SK-N-SH (cell line): Measurements from ENCODE around the gene ZC3H18. TPM values are rescaled to one million over a fixed set of nuclear protein-coding genes. Genes with fewer than 3 reads are reported as not detected.
A peak's percentile ranks its signal among the peaks of the same experiment; 100 is the strongest.

Experiments used
- CTCF ChIA-PET: fragments of 300-600, 350-600 bp; formaldehyde crosslinking; extraction: SDS; loops from one replicate; lab custom pipeline; 2021; lab: Yijun Ruan, JAX
- POLR2A ChIA-PET: fragments of 350-600 bp; sonication (Branson Sonifier 250); formaldehyde crosslinking; extraction: SDS; loops from one replicate; lab custom pipeline; 2020; ENCODE audit warnings: antibody characterized with exemption, inconsistent platforms; lab: Yijun Ruan, JAX
- DNase-seq: peaks from one replicate; pipeline ENCODE4 v3.0.0; 2012
- H2AFZ ChIP-seq: fragments of 200-600 bp; sonication (generic); 2 replicates; pipeline ENCODE4 v1.8.1; 2016; ENCODE audit warnings: antibody characterized with exemption, mild to moderate bottlenecking, low read depth
- H3F3A ChIP-seq: fragments of 200-600 bp; sonication (generic); replicated peaks from 2 replicates; pipeline ENCODE3; 2016; ENCODE audit warnings: antibody characterized with exemption, mild to moderate bottlenecking; ENCODE audit not compliant: insufficient read depth
- H3K27ac ChIP-seq, 2 experiments: fragments of 200-500 bp in 1 of 2; fragments of 200-600 bp in 1 of 2; sonication (Bioruptor generic) in 1 of 2; sonication (generic), shearing (Covaris generic) in 1 of 2; 2 replicates each; pipeline versions ENCODE4 v1.5.1 to v1.6.1; 2014 to 2016; ENCODE audit warnings: low read depth in 2 of 2, inconsistent platforms in 1 of 2, low read length in 1 of 2, mild to moderate bottlenecking in 1 of 2, mixed read lengths in 1 of 2
- H3K27me3 ChIP-seq: fragments of 200-600 bp; sonication (generic), shearing (Covaris generic); 2 replicates; pipeline ENCODE4 v1.6.1; 2016; ENCODE audit warnings: mixed run types; ENCODE audit not compliant: insufficient read depth
- H3K36me3 ChIP-seq, 2 experiments: fragments of 200-500 bp in 1 of 2; fragments of 200-600 bp in 1 of 2; sonication (Bioruptor generic) in 1 of 2; sonication (generic) in 1 of 2; replicated peaks in 1 of 2; 2 replicates each; pipeline versions ENCODE3 to v1.5.1; 2014 to 2016; ENCODE audit warnings: low read length in 1 of 2, mild to moderate bottlenecking in 1 of 2; ENCODE audit not compliant: insufficient read depth in 2 of 2, control insufficient read depth in 1 of 2
- H3K4me1 ChIP-seq, 2 experiments: fragments of 200-500 bp in 1 of 2; fragments of 200-600 bp in 1 of 2; sonication (Bioruptor generic) in 1 of 2; sonication (generic), shearing (Covaris generic) in 1 of 2; 2 replicates each; pipeline versions ENCODE4 v1.5.1 to v1.6.1; 2014 to 2016; ENCODE audit warnings: low read depth in 1 of 2, low read length in 1 of 2, mixed run types in 1 of 2; ENCODE audit not compliant: insufficient read depth in 2 of 2, control insufficient read depth in 1 of 2
- H3K4me2 ChIP-seq: fragments of 200-600 bp; sonication (generic), shearing (Covaris generic); 2 replicates; pipeline ENCODE4 v1.6.1; 2017; ENCODE audit warnings: mixed run types
- H3K4me3 ChIP-seq, 2 experiments: fragments of 200-500 bp in 1 of 2; fragments of 200-600 bp in 1 of 2; sonication (Bioruptor generic) in 1 of 2; sonication (generic), shearing (Covaris generic) in 1 of 2; 2 replicates each; pipeline versions ENCODE4 v1.5.1 to v1.8.1; 2014 to 2016; ENCODE audit warnings: low read depth in 2 of 2, inconsistent platforms in 1 of 2, low read length in 1 of 2, mild to moderate bottlenecking in 1 of 2, mixed read lengths in 1 of 2, moderate library complexity in 1 of 2
- H3K79me2 ChIP-seq: fragments of 200-600 bp; sonication (generic); 2 replicates; pipeline ENCODE4 v1.8.1; 2017; ENCODE audit warnings: mild to moderate bottlenecking; ENCODE audit not compliant: insufficient read depth
- H3K9ac ChIP-seq: fragments of 200-600 bp; sonication (generic); 2 replicates; pipeline ENCODE4 v1.6.1; 2017; ENCODE audit warnings: mixed run types
- H3K9me2 ChIP-seq: fragments of 200-600 bp; sonication (generic); 2 replicates; pipeline ENCODE4 v1.6.1; 2017; ENCODE audit warnings: mixed run types
- H3K9me3 ChIP-seq: fragments of 200-600 bp; sonication (generic); 2 replicates; pipeline ENCODE4 v1.6.1; 2017; ENCODE audit warnings: mixed run types, mild to moderate bottlenecking, moderate library complexity
- H4K20me1 ChIP-seq: fragments of 200-600 bp; sonication (generic); 2 replicates; pipeline ENCODE4 v1.6.1; 2017; ENCODE audit warnings: mild to moderate bottlenecking, mixed run types; ENCODE audit not compliant: insufficient read depth
- CTCF ChIP-seq: fragments of 200-600 bp; sonication (generic); IDR thresholded peaks from 2 replicates; pipeline ENCODE4 v1.6.1; 2017; ENCODE audit warnings: antibody characterized with exemption, mild to moderate bottlenecking, moderate library complexity
- MAX ChIP-seq: IDR thresholded peaks from 2 replicates; pipeline ENCODE4 v1.4.0; 2012; ENCODE audit warnings: low read depth
- MXI1 ChIP-seq: IDR thresholded peaks from 2 replicates; pipeline ENCODE4 v1.6.1; 2012; ENCODE audit warnings: mild to moderate bottlenecking, low read depth, low read length, improper control_type of control experiment
- PBX3 ChIP-seq: IDR thresholded peaks from 2 replicates; pipeline ENCODE4; 2012
- RXRA ChIP-seq: IDR thresholded peaks from 2 replicates; pipeline ENCODE4 v1.4.0; 2012; ENCODE audit warnings: low read depth, mild to moderate bottlenecking, borderline replicate concordance
- SIN3A ChIP-seq: IDR thresholded peaks from 2 replicates; pipeline ENCODE4 v1.6.1; 2012; ENCODE audit warnings: low read depth, mild to moderate bottlenecking, low read length, moderate library complexity, borderline replicate concordance
- USF1 ChIP-seq: IDR thresholded peaks from 2 replicates; pipeline ENCODE4 v1.4.0; 2012; ENCODE audit warnings: low read depth, borderline replicate concordance
- WGBS: methylation state at CpG from one replicate; pipeline ENCODE4 v1.1.6; 2017; ENCODE audit warnings: low lambda C conversion rate; 5-methylcytosine and 5-hydroxymethylcytosine counted together
- polyA plus RNA-seq, 3 experiments: library from polyadenylated mRNA; depleted of rRNA; stranded (reverse); fragments of >200 nt; gene quantifications; 2 replicates each; pipeline ENCODE4 v1.2.3, GENCODE V29; 2012

ZC3H18 gene
- polyA plus RNA-seq, 1 of the 3 experiments (the other 2 are of a cell fraction): 32.7 TPM

GRCh38 chr16:88569614-88569984, 604 bp upstream of the ZC3H18 start:
- Histone ChIP-seq H3K79me2 (peaks cover 46% of the 10 kb centered on the region), H3K4me1 (peaks cover 12% of the 10 kb centered on the region in 2 experiments; a peak in 3 of 4 replicates), H3K4me3 (peak overlapping the region; percentile 76 to 83), H3K36me3 (peaks cover 6 to 22% of the 10 kb centered on the region in 2 experiments), H3K9ac (peak overlapping the region; percentile 82), H2AFZ (peak overlapping the region; percentile 85), H3K9me3 (no peaks in the 10 kb centered on the region), H3K9me2 (no peaks in the 10 kb centered on the region), H3F3A (peaks cover 2% of the 10 kb centered on the region), H4K20me1 (peaks cover 33% of the 10 kb centered on the region), H3K27me3 (no peaks in the 10 kb centered on the region), H3K4me2 (peak overlapping the region; percentile 97), H3K27ac (peak overlapping the region; percentile 51 to 65; a peak in 3 of 4 replicates)
- ChIA-PET POLR2A (interaction anchor here (0.7 to 1.1 kb wide), 4 partner anchors 9 to 618 kb away, joined by 3 to 6 read pairs (median 4); partner anchors contain the start of gene BANP), CTCF (interaction anchor here (0.7 to 1.8 kb wide), 4 partner anchors 9 to 132 kb away, joined by 3 to 6 read pairs (median 5); no protein-coding TSS in a partner anchor)
- TF ChIP-seq RXRA: no peak
- TF ChIP-seq PBX3: no peak
- peak; percentile 66 for DNase-seq
- 5% methylated on average over 10 of the region's 28 CpGs for WGBS

- Histone ChIP-seq H3K27ac (peak overlapping the region in 1 of 2 experiments; percentile 76; a peak in 1 of 4 replicates), H3K9me2 (no peaks in the 10 kb centered on the region), H4K20me1 (peaks cover 41% of the 10 kb centered on the region), H3K9ac (peak overlapping the region; percentile 84), H3K27me3 (no peaks in the 10 kb centered on the region), H3K36me3 (peaks cover 6 to 27% of the 10 kb centered on the region in 2 experiments), H3F3A (peaks cover 2% of the 10 kb centered on the region), H2AFZ (no peak overlapping the region), H3K4me1 (peaks cover 12% of the 10 kb centered on the region in 2 experiments; a peak in 3 of 4 replicates), H3K79me2 (peaks cover 57% of the 10 kb centered on the region), H3K4me3 (peak overlapping the region; percentile 76 to 83), H3K9me3 (no peaks in the 10 kb centered on the region)
- DNase-seq: no peak
- WGBS: 2% methylated on average over 7 of the region's 35 CpGs
- peak; percentile 63; the same call in 1 of the 2 replicates for TF ChIP-seq MAX
- no peak for TF ChIP-seq CTCF
- peak; percentile 37; the same call in 1 of the 2 replicates for TF ChIP-seq SIN3A
- peak; percentile 79 for TF ChIP-seq MXI1
- TF ChIP-seq USF1: no peak
- TF ChIP-seq, all 33 proteins: peak for 3
- POLR2A ChIA-PET: interaction anchor here (0.7 to 1.1 kb wide), 4 partner anchors 10 to 620 kb away, joined by 3 to 6 read pairs (median 4); partner anchors contain the start of gene BANP
- CTCF ChIA-PET: interaction anchor here (0.8 to 1.8 kb wide), 4 partner anchors 9 to 133 kb away, joined by 3 to 6 read pairs (median 5); no protein-coding TSS in a partner anchor
- H3K4me2 ChIP-seq: peak overlapping the region; percentile 99
Measured at GRCh38 chr16:88570691-88571092, 489 bp downstream of the ZC3H18 start.
